ENCODE data around the gene CD53.

DNA sequence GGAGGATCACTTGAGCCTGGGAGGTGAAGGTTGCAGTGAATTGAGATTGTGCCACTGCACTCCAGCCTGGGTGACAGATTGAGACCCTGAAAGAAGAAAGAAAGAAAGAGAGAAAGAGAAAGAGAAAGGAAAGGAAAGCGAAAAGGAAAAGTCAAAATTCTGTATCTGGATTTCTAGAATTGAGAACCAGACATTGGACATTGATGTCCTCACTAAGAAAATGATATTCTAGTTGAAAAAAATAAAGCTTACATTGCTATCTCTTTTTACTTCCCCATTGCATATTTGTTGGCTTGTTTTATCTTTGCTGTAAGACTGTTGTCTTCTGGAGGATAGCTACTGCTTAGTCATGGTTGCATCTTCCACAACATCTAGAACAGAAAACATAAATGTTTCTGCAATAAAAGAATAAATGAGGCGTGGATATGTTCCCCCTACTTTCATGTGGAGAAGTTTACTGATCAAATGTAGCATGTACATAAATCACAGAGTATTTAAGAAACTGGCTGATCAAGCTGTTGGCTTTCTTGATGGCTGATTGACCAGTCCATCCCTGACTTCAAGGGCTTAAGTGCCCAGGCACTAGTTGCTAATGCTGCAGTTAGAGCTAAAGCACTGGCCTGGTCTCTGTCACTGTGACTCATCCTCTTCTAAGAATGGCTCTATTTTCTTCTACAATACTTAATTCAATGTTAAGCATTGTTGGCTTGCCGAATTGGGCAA, 17.7 kb downstream of the CD53 start:
- TF ChIP-seq CTCF (IDR thresholded peaks at IDR 0.05) = no peak
- TF ChIP-seq POLR2A (IDR thresholded peaks at IDR 0.05) = no peak

Measured in testis (tissue), 2 donors.